Activated CD4-positive, CD25-positive, alpha-beta regulatory T cell (primary cell): ENCODE measurements around the gene CYTL1.
"Not testable (repeated sequence)": the region's sequence is repeated elsewhere in the genome, so short reads cannot be mapped to it uniquely, and the experiment has no call there.

ENCODE experiments used
- DNase-seq, 4 experiments: peaks; one replicate each; lab custom pipeline; 2025; lab: John Stamatoyannopoulos, UW

Gene CYTL1, protein sequence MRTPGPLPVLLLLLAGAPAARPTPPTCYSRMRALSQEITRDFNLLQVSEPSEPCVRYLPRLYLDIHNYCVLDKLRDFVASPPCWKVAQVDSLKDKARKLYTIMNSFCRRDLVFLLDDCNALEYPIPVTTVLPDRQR

DNA sequence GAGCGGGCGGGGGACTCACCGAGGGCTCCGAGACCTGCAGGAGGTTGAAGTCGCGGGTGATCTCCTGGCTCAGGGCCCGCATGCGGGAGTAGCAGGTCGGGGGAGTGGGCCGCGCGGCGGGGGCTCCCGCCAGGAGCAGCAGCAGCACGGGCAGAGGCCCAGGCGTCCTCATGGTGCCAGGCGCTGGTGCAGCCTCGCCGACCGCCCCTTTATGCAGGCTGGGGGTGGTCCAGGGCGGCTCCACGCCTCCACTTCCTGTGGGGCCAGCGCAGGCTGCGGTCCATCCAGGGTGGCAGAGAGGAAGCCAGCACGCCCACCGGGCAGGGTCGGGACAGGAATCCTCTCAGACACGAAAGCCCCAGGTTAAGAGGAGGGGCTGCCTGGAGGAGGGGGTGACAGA lies at the start of gene CYTL1:
Gene CYTL1, minus strand, starts transcription at position 185 of the 400 bp plus-strand sequence. Its CDS starts 13 bp downstream, at position 172.
- DNase-seq: no peak

DNA sequence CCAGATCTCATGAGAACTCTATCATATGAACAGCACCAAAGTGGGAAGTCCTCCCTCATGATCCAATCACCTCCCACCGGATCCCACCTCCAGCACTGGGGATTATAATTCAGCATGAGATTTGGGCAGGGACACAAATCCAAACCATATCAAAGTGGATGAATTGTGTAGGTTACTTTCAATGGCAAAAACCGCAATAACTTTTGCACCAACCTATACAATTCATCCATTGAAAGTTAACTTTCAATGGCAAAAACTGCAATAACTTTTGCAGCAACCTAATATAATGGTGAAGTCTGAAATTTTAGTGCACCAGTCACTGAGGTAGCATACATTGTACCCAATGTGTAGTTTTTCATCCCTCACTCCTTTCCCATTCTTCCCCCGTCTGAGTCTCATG lies 48.6 kb upstream of the CYTL1 start:
- DNase-seq: no peak

DNA sequence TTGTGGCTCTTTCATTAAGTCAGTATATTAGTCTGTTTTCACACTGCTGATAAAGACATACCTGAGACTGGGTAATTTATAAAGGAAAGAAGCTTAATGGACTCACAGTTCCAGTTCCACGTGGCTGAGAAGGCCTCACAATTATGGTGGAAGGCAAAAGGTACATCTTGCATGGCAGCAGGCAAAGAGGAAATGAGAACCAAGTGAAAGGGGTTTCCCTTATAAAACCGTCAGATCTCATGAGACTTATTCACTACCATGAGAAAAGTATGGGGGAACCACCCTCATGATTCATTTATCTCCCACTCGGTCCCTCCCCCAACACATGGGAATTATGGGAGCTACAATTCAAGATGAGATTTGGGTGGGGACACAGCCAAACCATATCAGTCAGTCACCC lies 47.7 kb upstream of the CYTL1 start:
- not testable (repeated sequence) for DNase-seq

DNA sequence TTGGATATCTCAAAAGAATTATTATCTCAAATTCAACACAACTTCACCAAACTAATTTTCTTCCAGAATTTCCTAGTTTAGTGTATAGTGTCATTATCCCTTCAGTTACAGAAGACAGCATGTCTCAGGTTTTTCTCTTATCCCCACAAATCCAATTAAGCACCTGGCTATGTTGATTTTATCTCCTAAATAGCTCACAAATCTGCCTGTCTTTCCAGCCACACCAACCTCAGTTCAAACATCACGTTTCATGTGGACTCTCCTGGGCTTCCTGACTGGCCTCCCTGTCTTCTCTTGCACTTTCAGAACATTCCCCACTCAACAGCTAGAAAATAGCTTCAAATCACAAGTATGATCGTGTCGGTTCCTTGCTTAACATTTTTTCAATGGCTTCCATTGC lies 46.8 kb upstream of the CYTL1 start:
- no peak for DNase-seq

DNA sequence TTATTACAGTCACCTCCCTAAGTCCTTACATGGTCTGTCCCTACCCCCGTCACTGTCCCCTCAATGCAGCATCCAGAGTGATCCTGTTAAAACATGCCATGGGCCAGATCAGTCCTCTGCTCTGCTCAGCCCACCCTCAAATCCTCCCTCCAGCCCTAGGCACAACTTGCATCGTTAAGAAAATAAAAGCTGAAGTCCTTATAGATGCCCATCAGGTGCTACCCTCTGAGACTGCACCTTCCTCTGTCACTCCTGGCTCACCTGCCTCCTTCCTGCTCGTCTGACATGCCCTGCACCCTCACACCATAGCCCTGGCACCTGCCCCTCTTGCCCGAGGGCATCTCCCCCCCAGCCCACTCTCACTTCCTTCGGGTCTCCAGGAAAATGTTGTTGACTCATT lies 36.2 kb upstream of the CYTL1 start:
- DNase-seq: no peak

DNA sequence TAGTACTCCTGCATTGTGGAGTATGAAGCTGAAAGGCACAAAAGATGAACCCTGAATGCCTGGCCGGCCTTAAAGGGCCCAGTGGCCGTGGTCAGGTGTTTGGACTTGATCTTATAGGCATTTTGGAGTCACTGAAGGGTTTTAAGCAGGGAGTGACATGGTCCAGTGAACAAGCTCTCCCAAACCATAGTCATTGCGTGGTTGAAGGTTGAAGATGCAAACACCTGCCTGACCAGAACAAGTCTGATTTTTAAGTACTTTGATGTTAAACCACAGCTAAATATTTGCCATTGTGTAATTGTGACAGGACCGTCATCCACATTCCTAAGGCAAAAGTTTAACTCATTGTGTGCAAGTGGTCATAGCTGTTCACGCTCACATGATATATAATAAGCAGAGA lies 35.3 kb upstream of the CYTL1 start:
- DNase-seq: no peak

DNA sequence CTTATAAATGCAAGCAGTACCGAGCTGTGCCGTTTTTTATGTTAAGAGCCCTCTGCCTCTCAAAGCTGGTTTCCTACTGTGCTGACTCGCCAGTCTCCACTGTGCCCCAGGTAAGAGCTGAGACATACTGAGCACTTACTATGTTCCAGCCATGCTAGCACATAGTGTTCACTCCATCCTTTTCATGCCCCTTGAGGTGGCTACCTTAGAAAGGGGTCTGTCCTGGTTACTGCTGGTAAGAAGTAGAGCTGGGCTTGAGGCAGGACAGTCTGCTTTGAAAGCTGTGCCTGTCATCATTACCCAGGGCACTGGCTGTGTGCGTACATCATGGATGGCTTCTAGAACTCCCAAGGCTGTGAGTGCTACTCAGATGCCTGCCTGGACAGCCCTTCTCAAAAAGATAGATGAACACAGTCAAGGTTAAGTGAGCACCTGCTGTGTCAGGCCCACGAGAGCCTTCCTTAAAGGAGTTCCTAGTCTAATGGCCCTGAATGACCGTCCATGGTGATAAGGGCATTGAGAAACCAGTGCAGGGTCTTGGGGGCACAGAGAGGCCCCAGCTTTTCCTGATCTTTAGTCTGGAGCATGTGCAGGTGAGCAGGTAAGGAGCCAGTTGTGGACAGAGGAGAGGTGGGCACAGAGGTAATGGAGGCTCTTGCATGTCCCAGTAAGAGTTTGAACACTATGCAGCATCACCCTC lies 33.6 kb upstream of the CYTL1 start:
- no peak for DNase-seq

DNA sequence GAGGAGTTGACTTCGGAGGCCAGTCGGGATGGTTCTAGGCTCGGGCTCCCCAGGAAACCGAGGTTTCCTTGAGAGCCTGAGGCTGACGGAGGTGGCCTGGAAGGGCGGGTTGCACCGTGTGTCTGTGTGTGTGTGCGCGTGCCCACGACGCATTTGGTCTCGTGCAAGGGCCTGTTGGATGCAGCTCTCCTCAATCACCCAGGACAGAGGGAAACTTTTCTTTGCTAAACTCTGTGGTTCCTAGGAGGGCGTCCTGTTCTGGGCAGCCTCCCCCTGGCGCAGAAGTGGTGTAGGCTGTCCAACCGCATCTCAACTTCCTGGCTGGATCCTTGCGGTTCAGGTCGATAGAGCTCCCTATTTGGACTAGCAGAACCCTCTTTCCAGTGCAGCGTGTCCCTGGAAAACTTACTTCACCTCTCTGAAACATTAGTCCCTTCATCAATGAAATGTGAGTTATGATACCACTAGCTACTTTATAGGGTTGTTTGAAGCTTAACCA lies 33.0 kb upstream of the CYTL1 start:
- no peak for DNase-seq

DNA sequence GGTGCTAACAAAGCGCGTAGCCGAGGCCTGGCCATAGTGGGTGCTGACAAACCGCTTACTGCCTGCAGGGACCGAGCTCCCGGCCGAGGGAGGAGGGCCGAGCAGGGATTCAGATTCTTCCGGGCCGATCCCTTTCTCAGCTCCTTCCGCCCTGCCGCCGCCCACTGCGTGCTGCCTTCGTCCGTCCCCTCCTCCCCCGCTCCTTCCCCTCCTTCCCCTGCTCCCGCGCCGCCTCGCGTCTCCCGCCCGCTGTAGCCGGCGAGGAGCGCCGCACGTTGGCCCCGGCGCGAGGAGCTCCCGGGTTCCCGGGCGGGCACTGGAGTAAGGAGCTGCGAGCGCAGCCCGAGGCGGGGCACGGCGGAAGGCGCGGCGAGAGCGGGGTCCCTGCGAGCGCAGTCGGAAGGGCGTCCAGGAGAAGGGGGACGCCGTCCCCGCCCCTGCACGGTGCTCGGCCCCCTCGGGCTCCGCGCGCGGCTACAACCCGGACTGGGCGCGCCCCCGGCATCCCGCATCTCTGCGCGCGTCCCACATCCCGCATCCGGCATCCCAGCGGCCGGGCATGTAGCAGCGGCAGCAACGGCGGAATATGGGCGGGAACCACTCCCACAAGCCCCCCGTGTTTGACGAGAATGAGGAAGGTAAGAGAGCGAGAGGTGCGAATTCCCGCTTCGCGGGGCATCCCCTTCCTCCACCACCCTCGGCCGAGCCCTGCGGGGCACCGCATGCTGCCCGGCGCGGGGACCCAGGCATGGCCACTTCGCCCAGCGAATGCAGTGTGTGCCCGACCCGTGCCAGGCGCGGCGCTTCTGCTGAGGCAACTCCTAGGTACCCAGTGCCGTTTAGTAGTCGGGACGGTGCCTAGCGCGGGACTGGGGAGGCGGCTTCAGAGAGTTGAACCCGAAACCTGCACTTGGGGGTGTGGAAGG lies 32.3 kb upstream of the CYTL1 start, which contains the start of gene STK32B:
Gene STK32B, plus strand, starts transcription at position 203 of the 926 bp plus-strand sequence.
- DNase-seq: no peak

DNA sequence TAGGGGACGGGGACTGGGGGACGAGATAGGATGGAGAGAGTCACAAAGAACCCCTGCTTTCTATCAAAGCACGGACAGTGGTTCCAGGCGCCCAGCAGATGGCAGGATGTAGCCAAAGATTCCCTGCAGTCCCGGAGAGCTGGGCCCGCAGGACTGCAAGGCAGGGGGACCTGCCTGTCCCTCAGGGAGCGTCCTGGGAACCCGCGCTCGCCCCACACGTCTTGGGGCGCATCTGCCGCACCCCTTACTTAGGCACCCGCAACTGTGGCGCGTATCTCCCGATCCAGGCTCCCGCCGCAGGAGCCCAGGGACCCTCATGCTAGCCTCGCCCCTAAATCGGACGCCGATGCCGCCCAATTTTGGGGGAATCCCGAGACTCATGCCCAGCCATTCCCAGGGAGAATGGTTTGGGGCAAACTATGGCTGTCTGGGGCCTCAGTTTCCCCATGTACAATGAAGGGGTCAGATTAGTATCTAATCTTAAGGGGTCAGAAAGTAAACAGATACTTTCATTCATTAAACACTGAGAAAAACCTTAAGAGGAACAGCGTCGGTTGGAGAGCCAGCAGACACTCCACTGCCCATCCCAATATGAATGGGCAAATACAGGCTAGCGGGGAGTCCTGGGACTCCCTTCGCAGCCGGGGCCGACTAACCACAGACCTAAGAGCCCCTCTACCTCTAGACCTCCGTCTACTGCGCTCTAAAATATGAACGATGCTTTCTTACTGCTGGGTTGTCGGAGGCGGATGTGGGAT lies 31.4 kb upstream of the CYTL1 start:
- DNase-seq: no peak

DNA sequence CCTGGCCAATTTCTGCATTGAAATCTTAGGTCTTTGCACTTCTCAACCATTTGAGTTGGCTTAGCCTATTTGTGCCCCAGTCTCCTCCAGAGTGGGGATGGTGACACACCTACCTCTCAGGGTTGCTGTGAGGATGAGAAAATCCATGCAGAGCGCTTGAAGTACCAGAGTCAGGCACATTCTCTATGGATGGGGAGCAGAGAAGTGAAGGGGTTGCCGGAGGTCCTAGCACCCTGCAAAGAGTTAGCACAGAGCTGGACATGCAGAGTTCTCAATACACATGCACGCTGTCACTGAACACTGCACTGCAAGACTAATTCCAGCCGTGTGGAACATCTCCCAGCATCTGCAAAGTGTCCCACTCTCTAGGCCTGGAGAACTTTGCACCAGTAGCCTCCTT lies 29.5 kb upstream of the CYTL1 start:
- no peak for DNase-seq

DNA sequence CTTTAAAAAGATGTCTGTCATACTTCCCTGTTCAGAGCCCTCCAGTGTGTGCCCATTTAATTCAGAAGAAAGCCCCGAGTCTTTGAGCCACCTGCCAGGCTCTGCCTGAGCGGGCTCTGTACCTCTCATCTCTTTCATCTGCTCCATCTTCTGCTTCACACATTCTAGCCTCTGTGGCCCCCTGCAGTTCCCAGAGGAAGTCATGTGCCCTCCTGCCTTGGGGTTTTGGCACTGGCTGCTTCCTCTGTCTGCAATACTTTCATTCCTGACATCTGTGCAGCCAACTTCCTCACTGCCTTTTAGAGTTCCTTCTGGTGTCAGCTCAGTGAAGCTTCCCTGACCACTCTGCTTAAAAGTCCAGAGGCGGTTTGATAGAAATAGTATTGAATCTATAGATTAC lies 25.8 kb upstream of the CYTL1 start:
- no peak for DNase-seq

DNA sequence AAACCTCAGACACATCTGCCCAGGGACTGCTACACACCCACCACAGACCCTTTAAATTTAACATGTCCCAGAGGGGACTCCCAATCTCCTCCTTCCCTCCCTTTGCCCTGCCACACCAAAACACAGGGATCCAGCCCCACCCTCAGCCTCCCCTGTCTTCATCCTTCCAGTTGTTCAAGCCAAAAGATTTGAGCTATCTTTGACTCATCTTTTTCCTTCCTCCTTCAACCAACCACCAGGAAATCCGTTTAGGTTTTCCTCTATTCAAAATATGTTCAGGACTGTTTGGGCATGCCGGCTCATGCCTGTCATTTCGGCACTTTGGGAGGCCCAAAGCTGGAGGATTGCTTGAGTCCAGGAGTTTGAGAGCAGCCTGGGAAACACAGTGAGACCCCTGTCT lies 25.1 kb upstream of the CYTL1 start:
- no peak for DNase-seq

DNA sequence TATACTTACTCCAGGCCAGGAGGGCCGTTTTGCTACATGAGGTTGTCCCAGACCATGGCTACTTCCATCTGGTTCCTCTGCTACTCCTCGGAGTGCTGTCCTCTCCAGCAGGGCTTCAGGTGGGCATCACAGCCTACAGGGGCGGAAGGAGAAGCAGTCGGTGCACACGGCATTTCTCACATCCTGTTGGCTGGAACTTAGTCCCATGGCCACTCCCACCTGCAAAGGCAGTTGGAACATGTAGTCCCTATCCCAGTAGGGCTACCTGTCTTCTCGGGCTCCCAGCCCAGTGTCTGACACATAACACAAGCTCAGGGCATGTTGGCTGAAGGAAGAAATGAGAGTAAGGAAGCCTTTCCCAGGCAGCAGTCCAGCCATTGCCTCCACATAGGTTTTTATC lies 24.3 kb upstream of the CYTL1 start:
- no peak for DNase-seq

DNA sequence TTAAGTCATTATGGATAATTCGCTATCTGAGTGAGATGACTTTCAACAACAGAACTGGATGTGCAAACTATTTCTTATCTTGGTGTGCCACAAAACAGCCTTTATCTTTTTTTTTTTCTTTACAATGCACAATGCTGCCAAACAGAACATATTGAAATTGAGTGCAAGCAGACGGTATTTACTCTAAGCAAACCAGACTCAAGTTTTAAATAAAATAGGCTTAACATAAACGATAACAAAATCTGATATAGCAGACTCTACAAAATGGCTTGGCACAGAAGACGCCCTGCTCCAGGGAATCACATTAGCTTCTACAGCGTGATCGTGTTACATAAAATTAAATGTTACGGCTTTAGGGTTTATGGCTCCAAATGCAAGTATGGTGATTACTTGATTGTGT lies 22.4 kb upstream of the CYTL1 start:
- DNase-seq: no peak

DNA sequence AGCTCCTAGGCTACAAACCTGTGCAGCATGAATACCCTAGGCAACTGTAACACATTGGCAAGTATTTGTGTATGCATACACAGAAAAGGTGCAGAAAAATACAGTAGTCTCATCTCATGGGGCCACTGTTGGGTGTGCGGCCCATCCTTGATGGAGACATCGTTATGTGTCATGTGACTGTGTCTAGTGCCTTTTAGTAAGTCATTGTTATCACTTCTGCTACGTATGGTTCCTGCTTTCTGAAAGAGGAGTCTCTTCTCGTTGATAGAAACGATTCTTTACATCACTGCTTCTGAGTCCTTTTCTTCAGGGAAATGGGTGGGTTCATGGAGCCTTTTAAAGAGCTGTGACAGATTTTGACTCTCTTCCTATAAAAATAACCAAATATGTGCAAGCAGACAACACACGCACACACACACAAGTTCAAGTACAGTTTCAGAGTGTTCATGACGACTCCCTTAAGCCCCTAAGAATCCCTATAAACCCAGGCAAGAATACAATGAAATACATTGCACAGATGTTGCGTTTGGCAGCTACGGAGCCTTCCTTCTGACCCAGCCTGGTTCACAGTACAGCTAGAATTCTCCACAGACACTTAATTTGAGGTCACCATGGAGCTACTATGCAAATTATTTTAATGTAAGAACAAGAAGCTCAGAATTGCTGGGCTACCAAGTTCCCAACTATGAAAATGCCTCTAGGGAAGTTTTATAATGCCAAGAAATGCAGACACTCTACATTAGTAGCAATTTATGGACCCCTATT lies 21.8 kb upstream of the CYTL1 start:
- DNase-seq: no peak

DNA sequence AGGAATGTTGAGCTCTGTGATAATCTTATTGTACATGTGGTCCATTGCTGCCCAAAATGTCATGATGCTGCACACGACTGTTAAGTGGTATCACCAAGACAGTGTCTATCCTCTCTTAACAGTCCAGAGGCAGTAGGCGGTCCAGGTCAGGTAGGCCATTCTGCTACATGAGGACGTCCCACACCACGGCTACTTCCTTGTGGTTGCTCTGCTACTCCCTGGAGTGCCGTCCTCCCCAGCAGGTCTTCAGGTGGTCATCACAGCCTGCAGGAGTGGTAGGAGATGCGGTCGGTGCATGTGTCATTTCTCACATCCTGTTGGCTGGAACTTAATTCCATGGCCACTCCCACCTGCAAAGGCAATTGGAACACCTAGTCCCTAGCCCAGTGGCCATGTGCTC lies 20.5 kb upstream of the CYTL1 start:
- no peak for DNase-seq

DNA sequence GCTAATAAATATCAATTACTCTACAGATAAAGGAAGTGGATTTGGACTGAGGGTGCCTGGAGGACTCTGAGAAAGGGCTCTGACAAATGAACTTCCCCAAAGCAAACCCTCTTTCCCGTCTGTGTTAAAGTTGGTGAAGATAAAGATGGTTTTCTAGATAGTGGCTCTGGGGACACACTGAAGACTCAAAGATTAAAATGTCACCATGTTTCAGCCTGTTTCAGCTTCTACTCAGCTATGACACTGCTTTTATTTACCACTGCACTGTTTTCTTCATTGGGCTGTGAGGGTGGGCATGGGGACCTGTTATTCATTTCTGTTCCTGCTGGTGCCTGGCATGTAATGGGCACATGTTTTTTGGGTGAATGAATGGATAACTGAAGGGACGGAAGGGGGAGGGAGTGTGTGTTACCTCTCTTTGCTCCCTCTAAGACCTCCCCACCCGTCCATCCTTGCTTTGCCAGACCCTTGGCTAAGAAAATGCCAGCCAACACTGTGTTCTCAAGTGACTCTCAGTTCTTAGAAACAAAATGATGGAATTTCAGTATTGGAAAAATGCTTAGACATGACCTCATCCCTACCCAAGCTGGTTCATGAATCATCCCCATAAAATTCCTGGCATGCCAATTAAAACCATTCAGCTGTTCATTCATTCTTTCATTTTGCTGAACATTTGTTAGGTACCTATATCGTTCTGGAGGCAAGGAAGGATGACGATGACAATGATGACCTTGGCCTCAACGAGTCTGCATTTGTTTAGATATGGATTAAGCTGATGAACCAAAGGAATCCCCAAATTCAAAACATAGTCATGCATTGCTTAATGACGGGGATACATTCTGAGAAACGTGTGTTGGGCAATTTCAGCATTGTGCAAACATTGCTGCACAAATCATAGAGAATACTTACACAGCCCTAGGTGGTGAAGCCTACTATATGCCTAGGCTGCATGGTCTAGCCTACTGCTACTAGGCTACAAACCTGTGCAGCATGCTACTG lies 18.6 kb upstream of the CYTL1 start:
- no peak for DNase-seq

DNA sequence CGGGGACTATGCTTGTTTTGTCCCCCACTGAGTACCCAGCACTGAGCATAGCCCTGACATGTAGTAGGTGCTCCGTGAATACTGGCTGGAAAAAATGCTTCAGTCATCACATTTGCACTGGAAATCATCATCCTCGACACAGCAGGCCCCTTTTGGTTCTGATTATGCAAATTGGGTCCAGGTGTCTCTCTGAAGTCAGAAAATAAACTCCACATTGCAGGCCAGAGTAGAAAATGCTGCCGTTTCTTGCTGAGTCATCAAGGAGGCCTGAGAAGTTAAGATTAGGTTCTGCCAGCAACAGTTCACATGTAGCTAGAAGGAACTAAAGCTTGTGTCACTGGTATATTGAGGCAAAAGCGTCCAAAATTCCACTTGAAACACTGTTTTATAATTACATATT lies 17.0 kb upstream of the CYTL1 start:
- no peak for DNase-seq

DNA sequence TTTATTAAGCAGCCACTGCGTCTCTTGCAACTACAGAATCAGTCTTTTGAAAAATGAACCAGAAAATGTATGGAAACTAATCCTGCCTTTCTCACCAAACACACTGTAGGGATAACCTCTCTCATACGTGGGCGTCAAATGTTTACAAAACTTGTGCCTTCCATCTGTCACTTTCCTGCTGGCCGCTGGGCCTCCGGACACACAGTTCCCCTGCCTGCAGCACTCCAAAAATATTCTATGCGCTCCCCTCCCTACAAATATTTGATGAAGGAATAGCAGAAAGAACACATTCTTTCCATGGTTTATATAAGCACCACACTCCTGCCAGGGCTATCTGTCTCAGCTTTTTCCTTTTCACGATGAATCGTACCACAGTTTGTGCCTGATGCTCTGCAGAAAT lies 14.9 kb upstream of the CYTL1 start:
- no peak for DNase-seq
